GM19328 (cell line): ENCODE results near the gene L3MBTL3.

Source experiments
- ATAC-seq: cut with Tn5 transposase; IDR thresholded peaks from one replicate; pipeline ENCODE4 v1.9.1; 2021; ENCODE audit warnings: mild to moderate bottlenecking, moderate library complexity; ENCODE audit not compliant: unreplicated experiment

The L3MBTL3 gene

DNA sequence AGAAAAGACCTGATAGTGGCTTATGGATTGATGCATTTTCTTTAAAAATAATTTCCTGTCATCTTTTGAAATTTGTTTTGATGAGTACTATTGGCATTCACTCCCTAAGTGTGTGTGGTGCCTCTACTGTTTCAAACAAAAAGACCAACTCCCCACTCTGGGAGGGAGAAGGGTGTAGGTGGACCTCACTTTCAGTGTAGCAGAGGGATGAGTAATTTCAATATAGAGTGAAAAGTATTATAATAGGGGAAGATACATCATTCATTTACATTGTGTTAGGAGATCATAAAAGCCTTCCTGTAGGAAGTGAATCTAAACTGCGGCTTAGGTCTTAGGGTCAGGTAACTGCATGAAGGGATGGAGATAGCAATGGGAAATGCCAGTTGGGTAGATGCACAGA lies 158.0 kb downstream of the L3MBTL3 start:
- ATAC-seq: no peak

DNA sequence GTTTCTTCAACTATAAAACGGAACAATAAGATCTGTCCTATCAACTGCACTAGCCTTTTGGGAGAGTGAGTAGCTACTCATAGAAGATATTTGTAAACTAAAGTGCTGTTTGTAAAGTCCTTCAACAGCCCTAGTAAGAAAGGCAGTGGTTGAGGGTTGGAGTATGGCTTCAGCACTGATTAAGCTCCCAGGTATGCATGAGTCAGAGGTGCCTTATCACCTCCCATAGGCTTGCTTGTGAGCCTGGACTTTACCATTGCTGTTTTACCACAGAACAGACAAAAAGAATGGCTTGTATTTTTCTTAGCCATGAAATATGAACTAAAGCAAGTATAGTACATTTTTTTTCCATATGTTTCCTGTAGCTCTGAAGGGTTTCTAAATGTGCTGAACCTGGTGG lies 160.3 kb downstream of the L3MBTL3 start:
- no peak for ATAC-seq

DNA sequence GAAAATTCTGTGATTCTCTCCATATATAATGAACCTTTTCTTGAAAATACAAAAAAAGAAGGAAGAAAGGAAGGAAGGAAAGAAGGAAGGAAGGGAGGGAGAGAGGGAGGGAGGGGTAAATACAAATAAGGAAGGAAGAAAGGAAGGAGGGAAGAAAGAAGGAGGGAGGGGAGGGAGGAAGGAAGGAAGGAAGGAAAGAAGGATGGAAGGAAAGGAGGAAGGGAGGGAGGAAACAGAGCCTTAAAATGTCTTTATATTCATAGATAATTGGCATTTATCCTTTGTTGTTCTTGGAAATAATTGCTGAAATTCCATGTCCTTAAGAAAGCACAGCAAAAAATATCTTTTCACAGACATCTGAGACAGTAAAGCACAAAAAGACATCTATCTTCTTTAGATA lies 164.1 kb downstream of the L3MBTL3 start:
- no peak for ATAC-seq

DNA sequence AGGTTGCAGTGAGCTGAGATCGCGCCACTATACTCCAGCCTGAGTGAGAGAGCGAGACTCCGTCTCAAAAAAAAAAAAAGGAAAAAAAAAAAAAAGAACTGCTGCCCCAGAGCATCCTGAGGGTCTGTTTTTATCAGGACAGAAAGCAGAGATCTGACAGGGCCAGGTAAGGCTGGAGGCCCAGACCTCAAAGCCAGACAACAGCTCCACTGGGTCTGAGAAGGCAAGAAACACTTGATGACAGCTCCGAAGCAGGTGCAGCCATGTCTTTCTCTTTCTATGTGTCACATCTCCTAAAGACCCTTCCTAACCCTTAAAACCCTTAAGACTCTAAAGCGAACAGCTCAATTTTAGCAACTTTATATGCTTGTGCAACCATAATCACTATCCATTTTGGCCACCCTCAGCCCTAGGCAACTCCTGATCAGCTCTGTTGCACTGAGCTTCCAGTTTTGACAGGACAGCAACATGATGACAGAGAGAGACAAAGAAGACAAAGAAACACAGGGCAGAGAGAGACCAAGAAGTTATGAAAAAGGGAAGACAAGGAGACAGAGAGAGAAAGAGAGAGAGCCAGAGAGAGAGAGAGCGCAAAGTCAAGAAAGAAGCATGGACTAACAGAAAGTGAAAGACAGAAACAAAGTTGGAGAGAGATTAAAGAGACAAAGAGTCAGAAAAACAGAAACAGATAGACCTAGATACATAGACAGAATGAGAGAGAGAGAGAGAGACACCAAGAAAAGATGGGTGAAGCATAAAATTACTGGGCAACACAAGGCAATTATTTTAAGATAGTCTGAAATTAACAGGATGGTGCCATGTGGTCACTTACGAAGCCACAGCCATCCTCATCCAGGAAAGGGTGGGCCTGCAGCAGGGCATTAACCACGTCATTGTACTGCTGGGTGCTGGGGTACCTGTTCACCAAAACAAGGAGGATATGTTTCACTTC lies 165.2 kb downstream of the L3MBTL3 start:
- no peak for ATAC-seq

DNA sequence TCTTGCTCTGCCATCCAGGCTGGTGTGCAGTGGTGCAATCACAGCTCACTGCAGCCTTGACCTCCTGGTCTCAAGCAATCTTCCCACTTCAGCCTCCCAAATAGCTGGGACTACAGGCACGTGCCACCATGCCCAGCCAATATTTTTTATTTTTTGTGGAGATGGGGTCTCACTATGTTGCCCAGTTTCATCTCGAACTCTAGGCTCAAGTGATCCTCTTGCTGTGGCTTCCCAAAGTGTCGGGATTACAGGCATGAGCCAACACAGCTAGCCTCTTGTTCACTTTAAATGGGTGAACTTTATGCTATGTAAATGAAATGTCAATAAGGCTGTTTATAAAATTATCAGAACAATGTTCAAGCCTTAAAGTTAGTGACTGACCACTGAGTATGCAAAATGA lies 167.3 kb downstream of the L3MBTL3 start:
- ATAC-seq: no peak

DNA sequence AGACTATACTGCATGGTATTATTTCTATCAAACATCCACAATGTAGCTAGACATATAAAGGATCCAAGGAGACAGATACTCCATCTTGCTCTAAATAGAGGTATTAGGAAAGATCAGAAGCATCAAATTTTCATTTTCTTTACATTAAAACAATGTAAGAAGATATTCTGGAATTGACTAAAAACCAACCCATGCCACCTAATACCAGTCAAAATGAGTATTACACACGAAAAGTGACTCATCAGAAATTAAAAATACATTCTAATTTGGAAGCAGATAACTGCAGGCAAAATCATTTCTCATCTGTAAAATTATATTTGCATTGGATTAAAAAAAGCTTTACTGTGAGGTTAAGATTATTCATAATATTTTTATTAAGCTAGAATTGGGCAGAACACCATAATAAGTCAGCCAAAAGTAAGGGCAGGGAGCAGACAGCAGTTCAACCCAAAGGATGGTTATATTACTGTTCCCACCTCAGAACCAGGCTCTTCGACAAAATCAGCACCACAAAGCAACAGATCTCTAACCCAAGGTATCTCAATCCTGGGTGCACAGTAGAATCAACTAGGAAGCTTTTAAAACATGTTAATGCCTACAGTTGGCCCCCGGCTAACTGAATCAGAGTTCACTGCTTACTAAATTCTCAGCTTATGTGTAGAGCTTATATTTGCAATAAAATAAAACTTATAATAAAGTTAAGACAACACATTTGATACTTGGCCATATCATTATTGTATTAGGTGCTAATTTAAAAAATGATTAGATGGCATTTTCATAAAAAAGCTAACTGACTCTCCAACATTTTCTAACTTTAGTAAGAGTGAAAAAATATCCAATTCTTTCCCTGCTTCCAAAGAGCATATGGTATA lies 169.2 kb downstream of the L3MBTL3 start:
- no peak for ATAC-seq

DNA sequence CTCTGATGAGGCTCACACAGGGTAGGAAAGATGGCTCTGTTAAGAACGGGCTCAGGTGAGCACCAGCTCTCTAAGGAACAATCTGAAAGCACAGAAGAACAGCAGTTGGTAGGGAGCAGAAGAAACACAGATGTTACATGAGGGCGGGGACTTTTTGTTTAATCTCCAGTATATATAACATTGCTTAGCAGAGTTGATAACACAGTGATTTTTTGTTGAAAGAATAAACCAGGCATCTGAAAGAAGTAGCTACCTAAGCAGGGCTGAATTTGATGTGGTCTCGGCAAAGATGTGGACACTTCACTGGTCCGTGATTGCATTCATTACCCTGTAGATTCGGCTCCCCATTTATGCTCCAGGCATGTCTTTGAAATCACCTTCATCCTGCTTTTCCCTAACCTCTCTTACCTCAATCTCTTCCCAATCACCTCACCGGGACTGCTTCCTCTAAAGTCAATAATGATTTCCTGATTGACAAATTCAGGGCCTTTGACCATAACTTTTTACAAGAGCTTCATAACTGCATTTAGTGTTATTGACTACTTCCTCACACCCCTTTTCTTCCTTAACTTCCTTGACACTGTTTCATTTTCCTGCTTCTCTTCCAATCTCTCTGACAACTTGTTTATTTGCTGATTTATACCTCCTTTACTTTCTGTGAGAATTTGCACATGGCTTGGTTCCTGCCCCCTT lies 170.0 kb downstream of the L3MBTL3 start:
- ATAC-seq: no peak

DNA sequence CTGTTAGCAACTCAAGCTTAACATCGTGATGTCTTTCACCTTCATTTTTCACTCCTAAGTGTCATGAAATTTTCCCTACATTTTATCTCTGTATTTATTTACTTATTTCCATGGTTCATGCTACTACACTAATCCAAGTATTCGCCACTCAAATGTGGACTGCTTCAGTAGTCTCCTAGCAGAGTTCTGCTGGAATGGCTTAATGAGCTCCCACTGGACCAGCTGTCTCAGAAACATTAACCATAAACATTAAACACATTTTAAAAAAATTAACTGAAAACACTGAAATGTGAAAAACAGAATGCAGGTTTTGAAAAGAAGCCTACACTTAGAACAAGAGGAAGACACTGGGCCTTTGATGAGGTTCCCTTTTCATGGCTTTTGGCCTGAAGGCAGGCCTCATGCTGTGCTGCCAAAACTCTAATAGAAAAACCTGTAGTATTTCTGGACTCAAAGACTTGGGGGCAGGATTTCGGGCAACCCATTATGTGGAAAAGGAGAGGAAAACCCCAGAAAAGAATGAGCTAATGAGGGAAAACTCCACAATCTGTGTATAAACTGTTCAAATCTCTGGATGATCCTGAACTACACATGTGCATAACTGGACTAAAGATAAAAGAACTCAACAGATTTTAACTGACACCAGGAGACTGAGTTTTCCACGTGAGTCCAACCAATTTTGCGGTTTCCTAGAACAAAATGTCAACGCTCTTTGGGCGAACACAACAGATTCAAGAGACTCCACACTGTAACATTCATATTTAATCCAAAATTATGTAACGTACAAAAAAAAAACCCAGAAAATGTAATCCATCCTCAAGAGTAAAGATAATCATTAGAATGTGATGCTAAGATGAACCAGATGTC lies 171.4 kb downstream of the L3MBTL3 start:
- ATAC-seq: no peak
